ENCODE measurements around the gene TMPRSS11A. TPM values are rescaled to one million over a fixed set of nuclear protein-coding genes. Genes with fewer than 3 reads are reported as not detected.

Gene TMPRSS11A
- total and polyA plus RNA-seq, 8 donors, result not detected

DNA sequence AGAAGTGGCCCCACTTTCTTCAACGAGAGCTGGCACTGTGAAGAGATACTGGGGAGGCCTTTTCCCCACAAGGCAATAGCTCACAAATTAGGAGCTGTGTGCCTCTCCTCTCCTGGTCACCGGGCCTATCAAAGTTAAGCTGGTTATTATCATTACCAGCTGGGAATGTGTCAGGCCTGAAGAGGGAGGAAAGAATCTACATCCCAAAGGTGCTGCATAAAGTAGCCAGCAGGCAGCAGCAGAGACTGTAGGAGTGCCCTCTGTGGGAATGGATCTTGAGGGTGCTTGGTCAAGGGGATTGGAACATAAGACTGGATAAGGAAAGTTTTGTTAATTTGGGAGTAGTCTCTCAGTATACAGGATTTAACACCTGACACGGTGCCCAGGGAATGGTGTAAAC, 70.4 kb downstream of the TMPRSS11A start:
- TF ChIP-seq, protein P1, sequence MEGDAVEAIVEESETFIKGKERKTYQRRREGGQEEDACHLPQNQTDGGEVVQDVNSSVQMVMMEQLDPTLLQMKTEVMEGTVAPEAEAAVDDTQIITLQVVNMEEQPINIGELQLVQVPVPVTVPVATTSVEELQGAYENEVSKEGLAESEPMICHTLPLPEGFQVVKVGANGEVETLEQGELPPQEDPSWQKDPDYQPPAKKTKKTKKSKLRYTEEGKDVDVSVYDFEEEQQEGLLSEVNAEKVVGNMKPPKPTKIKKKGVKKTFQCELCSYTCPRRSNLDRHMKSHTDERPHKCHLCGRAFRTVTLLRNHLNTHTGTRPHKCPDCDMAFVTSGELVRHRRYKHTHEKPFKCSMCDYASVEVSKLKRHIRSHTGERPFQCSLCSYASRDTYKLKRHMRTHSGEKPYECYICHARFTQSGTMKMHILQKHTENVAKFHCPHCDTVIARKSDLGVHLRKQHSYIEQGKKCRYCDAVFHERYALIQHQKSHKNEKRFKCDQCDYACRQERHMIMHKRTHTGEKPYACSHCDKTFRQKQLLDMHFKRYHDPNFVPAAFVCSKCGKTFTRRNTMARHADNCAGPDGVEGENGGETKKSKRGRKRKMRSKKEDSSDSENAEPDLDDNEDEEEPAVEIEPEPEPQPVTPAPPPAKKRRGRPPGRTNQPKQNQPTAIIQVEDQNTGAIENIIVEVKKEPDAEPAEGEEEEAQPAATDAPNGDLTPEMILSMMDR (IDR thresholded peaks at IDR 0.05), result no peak

DNA sequence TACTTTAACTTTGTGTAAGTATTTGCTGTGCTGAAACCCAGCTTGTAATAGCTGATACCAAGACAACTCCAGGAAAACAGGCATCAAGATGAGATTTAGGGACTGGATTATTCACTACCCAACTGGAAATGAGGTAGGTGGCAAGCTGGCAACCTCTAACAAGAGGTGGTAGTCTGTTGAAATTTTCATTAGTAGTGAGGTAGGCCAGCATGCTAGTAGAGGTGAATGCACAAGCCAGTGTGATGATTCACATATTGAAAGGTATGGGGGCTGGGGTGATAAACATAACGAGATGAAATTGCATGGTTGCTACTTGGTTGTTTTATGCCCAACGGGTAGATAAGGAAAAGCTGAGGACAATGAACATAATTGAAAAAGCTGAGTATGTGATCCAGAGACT, 71.0 kb downstream of the TMPRSS11A start:
- no peak for DNase-seq
- Histone ChIP-seq H3K4me1 (no peaks in the 10 kb centered on the region), H3K4me3 (no peak overlapping the region), H3K27me3 (no peaks in the 10 kb centered on the region), H3K36me3 (no peaks in the 10 kb centered on the region), H3K9me3 (no peaks in the 10 kb centered on the region), H3K27ac (no peak overlapping the region)
- TF ChIP-seq, protein P1 (IDR thresholded peaks at IDR 0.05), result no peak
- FAIRE-seq, result no peak
- ATAC-seq, result no peak
- WGBS, 2 donors, result 52 to 79% methylated on average over 2 of the region's 2 CpGs
- intact Hi-C loops (cut with DNase I), result no loop called here

More for the DNA sequence above, 70.4 kb downstream of the TMPRSS11A start:
- Histone ChIP-seq H3K9me3 (no peaks in the 10 kb centered on the region), H3K4me1 (no peaks in the 10 kb centered on the region), H3K4me3 (no peak overlapping the region), H3K27me3 (no peaks in the 10 kb centered on the region), H3K36me3 (no peaks in the 10 kb centered on the region), H3K27ac (no peak overlapping the region)
- FAIRE-seq, result no peak
- no peak for DNase-seq
- no peak for ATAC-seq
- WGBS, 2 donors, result 52 to 62% methylated on average over 3 of the region's 3 CpGs
- intact Hi-C loops (cut with DNase I), result no loop called here

DNA sequence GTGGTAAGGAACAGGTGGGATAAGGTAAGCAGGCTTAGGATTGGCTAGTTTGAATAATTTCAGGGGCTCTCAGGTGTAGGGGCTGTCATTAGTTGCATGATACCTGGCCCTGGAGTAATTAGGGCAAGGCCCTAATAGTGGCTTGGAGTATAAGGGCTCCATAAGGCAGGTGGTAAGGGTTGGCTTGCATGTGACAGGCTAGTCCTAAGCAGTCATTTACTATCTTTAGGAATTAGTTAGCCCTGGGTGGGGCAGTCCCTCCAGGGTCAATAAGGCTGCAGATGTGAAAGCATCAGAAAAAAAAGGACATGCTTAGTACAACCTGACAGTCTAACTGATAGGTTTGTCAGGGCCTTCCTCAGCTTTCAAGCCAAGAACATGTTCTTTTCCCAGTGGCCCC, 71.6 kb downstream of the TMPRSS11A start:
- H3K27ac ChIP-seq, result no peak overlapping the region
- no peak for ATAC-seq
- TF ChIP-seq, protein P1 (IDR thresholded peaks at IDR 0.05), result no peak
- intact Hi-C loops (cut with DNase I), result no loop called here
- H3K9me3 ChIP-seq, result no peaks in the 10 kb centered on the region
- no peaks in the 10 kb centered on the region for H3K4me1 ChIP-seq
- no peak for FAIRE-seq
- no peaks in the 10 kb centered on the region for H3K27me3 ChIP-seq
- no peaks in the 10 kb centered on the region for H3K36me3 ChIP-seq
- DNase-seq, result no peak
- no peak overlapping the region for H3K4me3 ChIP-seq

DNA sequence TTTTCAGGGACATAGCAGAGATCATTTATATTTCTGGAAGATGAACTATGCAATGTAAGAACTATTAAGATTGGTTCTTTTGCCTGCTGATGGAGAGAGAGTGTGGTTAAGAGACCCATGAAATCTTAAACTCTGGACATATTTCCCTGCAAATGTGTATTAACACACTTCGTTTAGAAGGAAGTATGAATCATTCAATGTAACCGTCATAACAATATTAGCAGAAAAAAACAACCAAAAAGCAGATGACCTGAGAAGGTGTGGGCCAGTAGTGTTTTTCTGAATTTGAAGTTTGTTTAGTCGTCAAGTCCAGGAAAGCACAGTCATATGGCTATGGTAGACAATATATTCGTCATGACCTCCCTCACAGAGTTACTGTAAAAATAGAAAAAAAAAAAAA, 77.0 kb downstream of the TMPRSS11A start:
- Histone ChIP-seq H3K4me1 (no peaks in the 10 kb centered on the region), H3K4me3 (no peak overlapping the region), H3K9me3 (no peaks in the 10 kb centered on the region), H3K36me3 (no peaks in the 10 kb centered on the region), H3K27me3 (no peaks in the 10 kb centered on the region), H3K27ac (no peak overlapping the region)
- FAIRE-seq (no peak), DNase-seq (no peak), ATAC-seq (no peak)
- 74 to 84% methylated on average over 4 of the region's 4 CpGs for WGBS, 2 donors
- intact Hi-C loops (cut with DNase I), result no loop called here
- TF ChIP-seq, protein P1 (IDR thresholded peaks at IDR 0.05), result no peak

DNA sequence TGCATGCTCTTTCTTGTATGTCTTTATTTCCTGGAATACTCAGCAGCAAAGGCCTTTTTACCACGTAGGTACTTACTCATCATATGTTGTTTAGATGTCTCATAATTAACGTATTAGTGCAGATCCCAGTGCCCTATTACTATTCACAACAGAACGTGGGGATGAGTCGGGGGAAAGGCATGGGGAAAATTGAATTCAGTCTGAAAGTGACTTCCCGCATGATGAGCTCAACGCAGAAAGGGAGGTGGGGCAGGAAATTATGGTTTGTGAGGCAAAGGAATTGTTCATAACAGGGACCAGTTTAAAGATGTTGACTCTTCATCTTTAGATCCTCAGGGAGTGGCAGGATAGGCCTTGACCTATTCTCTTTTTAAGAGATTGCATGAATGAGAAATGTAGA, 77.5 kb downstream of the TMPRSS11A start:
- Histone ChIP-seq H3K4me3 (no peak overlapping the region), H3K27ac (no peak overlapping the region), H3K9me3 (no peaks in the 10 kb centered on the region), H3K27me3 (no peaks in the 10 kb centered on the region), H3K4me1 (no peaks in the 10 kb centered on the region), H3K36me3 (no peaks in the 10 kb centered on the region)
- ATAC-seq (no peak), FAIRE-seq (no peak), DNase-seq (no peak)
- TF ChIP-seq, protein P1 (IDR thresholded peaks at IDR 0.05), result no peak
- intact Hi-C loops (cut with DNase I), result no loop called here
- 60 to 74% methylated on average over 6 of the region's 6 CpGs for WGBS, 2 donors
